Dermis microvascular lymphatic vessel endothelial cell (primary cell): Measurements from ENCODE around the gene CLTC. TPM values are rescaled to one million over a fixed set of nuclear protein-coding genes. Genes with fewer than 3 reads are reported as not detected.
"Not testable (repeated sequence)": the region's sequence is repeated elsewhere in the genome, so short reads cannot be mapped to it uniquely, and the experiment has no call there.

Experiments used
- DNase-seq, 2 donors: peaks; one replicate each; pipeline versions ENCODE4 v3.0.0 to v3.0.0-alpha.2; 2010; ENCODE audit warnings: low read depth in 2 of 2
- total RNA-seq: library from RNA; depleted of rRNA; stranded (reverse); fragments of >200 nt; gene quantifications from 2 replicates; pipeline ENCODE4 v1.2.1, GENCODE V29; 2014

Gene CLTC
- total RNA-seq: 371 and 477 TPM in 2 replicates

GRCh38 chr17:59619298-59620063, at the start of gene CLTC:
TSS of gene CLTC (plus strand) at chr17:59619895. CDS start at chr17:59620132, 237 bp downstream.
- peak; percentile 96 to 98 for DNase-seq

GRCh38 chr17:59572301-59572924, 47.3 kb upstream of the CLTC start:
- DNase-seq: no peak

- not testable (repeated sequence) for DNase-seq
These were observed 35.5 kb upstream of the CLTC start for GRCh38 chr17:59584168-59584567.

- DNase-seq: no peak
These were observed 19.5 kb upstream of the CLTC start for GRCh38 chr17:59600169-59600568.

GRCh38 chr17:59601130-59601529, 18.6 kb upstream of the CLTC start:
- DNase-seq: no peak

GRCh38 chr17:59607061-59607460, 12.6 kb upstream of the CLTC start:
- peak in 1 of 2 donors; percentile 66 for DNase-seq

GRCh38 chr17:59607817-59608403, 11.8 kb upstream of the CLTC start:
- DNase-seq: peak in 1 of 2 donors; percentile 19

GRCh38 chr17:59611503-59611902, 8.2 kb upstream of the CLTC start:
- DNase-seq: no peak

- no peak for DNase-seq
These were observed 3.3 kb upstream of the CLTC start for GRCh38 chr17:59616253-59616920.

- no peak for DNase-seq
These were observed 2.5 kb upstream of the CLTC start for GRCh38 chr17:59617156-59617732.

GRCh38 chr17:59619035-59619297, 729 bp upstream of the CLTC start:
- DNase-seq: no peak

- DNase-seq: no peak
These were observed 317 bp downstream of the CLTC start for GRCh38 chr17:59620064-59620359.

GRCh38 chr17:59620518-59621259, 994 bp downstream of the CLTC start:
- peak in 1 of 2 donors; percentile 47 for DNase-seq

- no peak for DNase-seq
These were observed 2.1 kb downstream of the CLTC start for GRCh38 chr17:59621771-59622170.

GRCh38 chr17:59623151-59623550, 3.5 kb downstream of the CLTC start:
- DNase-seq: peak in 1 of 2 donors; percentile 43

- DNase-seq: no peak
These were observed 7.1 kb downstream of the CLTC start for GRCh38 chr17:59626756-59627155.

- no peak for DNase-seq
These were observed 7.6 kb downstream of the CLTC start for GRCh38 chr17:59627274-59627673.

GRCh38 chr17:59627770-59628171, 8.1 kb downstream of the CLTC start:
- DNase-seq: no peak

GRCh38 chr17:59629174-59629573, 9.5 kb downstream of the CLTC start:
- no peak for DNase-seq

- DNase-seq: no peak
These were observed 11.6 kb downstream of the CLTC start for GRCh38 chr17:59631276-59631675.

GRCh38 chr17:59632398-59632797, 12.7 kb downstream of the CLTC start:
- DNase-seq: no peak
